ENCODE data around the gene MIPOL1. TPM values are rescaled to one million over a fixed set of nuclear protein-coding genes. Genes with fewer than 3 reads are reported as not detected.
A peak's percentile ranks its signal among the peaks of the same experiment; 100 is the strongest.

Gene MIPOL1
- total and polyA plus RNA-seq, 2 of the 13 experiments (the other 11 are each of a cell fraction or from before 2014, with no cell fraction given), result 8.6 to 34.2 TPM

DNA sequence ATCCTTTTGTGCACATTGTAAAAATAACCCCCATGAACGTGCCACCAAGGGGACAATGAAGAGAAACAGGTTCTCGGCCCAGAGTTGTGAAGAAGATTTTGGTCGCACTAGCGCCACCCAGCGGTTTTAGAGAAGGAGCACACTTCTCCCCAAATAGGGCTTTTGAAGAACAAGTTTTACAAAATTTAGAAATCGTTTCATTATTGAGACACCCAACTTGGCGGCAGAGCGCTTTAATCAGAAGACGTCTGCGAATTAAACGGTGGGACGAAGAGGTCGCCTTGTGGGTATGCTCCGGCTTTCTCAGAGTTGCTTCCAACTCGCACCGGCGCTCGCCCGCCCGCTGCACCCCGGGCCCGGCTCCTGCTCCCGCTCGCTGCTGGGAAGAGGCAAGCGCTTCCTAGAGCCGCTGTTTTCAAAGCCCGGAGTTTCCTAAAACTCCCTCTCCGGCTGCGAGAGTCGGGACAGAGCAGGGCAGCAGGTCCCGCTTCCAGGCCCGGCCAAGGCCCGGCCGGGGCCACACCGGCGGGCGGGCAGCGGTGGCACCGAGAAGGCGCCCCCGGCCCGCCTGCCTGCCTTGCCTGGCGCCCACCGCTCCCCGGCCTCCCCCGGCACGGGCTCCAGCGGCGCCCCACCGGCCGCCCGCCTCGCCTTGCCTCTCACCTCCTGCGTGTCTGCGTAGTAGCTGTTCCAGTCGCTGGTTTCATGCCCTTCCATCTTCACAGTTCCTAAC is 396.7 kb downstream of the MIPOL1 start (continued):
- TF ChIP-seq, protein P1, sequence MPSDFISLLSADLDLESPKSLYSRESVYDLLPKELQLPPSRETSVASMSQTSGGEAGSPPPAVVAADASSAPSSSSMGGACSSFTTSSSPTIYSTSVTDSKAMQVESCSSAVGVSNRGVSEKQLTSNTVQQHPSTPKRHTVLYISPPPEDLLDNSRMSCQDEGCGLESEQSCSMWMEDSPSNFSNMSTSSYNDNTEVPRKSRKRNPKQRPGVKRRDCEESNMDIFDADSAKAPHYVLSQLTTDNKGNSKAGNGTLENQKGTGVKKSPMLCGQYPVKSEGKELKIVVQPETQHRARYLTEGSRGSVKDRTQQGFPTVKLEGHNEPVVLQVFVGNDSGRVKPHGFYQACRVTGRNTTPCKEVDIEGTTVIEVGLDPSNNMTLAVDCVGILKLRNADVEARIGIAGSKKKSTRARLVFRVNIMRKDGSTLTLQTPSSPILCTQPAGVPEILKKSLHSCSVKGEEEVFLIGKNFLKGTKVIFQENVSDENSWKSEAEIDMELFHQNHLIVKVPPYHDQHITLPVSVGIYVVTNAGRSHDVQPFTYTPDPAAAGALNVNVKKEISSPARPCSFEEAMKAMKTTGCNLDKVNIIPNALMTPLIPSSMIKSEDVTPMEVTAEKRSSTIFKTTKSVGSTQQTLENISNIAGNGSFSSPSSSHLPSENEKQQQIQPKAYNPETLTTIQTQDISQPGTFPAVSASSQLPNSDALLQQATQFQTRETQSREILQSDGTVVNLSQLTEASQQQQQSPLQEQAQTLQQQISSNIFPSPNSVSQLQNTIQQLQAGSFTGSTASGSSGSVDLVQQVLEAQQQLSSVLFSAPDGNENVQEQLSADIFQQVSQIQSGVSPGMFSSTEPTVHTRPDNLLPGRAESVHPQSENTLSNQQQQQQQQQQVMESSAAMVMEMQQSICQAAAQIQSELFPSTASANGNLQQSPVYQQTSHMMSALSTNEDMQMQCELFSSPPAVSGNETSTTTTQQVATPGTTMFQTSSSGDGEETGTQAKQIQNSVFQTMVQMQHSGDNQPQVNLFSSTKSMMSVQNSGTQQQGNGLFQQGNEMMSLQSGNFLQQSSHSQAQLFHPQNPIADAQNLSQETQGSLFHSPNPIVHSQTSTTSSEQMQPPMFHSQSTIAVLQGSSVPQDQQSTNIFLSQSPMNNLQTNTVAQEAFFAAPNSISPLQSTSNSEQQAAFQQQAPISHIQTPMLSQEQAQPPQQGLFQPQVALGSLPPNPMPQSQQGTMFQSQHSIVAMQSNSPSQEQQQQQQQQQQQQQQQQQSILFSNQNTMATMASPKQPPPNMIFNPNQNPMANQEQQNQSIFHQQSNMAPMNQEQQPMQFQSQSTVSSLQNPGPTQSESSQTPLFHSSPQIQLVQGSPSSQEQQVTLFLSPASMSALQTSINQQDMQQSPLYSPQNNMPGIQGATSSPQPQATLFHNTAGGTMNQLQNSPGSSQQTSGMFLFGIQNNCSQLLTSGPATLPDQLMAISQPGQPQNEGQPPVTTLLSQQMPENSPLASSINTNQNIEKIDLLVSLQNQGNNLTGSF (CRISPR knock-in tag; IDR thresholded peaks at IDR 0.05), result peak; percentile 95
- TF ChIP-seq AGO1 (IDR thresholded peaks at IDR 0.05; ENCODE audit: low read depth, low read length, poor library complexity, severe bottlenecking) (no peak), SRSF9 (IDR thresholded peaks at IDR 0.05; ENCODE audit: borderline replicate concordance, insufficient read depth, low read depth, low read length, poor library complexity, severe bottlenecking) (no peak), ZSCAN12 (CRISPR knock-in tag; IDR thresholded peaks at IDR 0.05) (0 out of 2 replicates have a peak, but pooled peaks have one; percentile 18), SIN3B (IDR thresholded peaks at IDR 0.05; ENCODE audit: low read length) (0 out of 2 replicates have a peak, but pooled peaks have one; percentile 42), NFE2L1 (CRISPR knock-in tag; IDR thresholded peaks at IDR 0.05; ENCODE audit: borderline replicate concordance) (no peak), ZNF570 (CRISPR knock-in tag; IDR thresholded peaks at IDR 0.05; ENCODE audit: borderline replicate concordance) (no peak), DNMT1 (CRISPR knock-in tag; IDR thresholded peaks at IDR 0.05) (peak; percentile 80; the same call in 1 of the 2 replicates), STAG1 (CRISPR knock-in tag; IDR thresholded peaks at IDR 0.05) (peak; percentile 93), CBFB (CRISPR knock-in tag; IDR thresholded peaks at IDR 0.05) (no peak), ZSCAN22 (CRISPR knock-in tag; IDR thresholded peaks at IDR 0.05) (no peak), SRY (CRISPR knock-in tag; IDR thresholded peaks at IDR 0.05) (peak; percentile 65; the same call in 1 of the 2 replicates), KLF6 (CRISPR knock-in tag; IDR thresholded peaks at IDR 0.05) (peak; percentile 18), HHEX (CRISPR knock-in tag; IDR thresholded peaks at IDR 0.05) (no peak), ZNF616 (CRISPR knock-in tag; IDR thresholded peaks at IDR 0.05; ENCODE audit: low read depth) (no peak), SIN3A (IDR thresholded peaks at IDR 0.05; ENCODE audit: borderline replicate concordance, low read depth, low read length) (peak; percentile 68), ZNF737 (CRISPR knock-in tag; IDR thresholded peaks at IDR 0.05; ENCODE audit: borderline replicate concordance) (no peak)
- TF ChIP-seq, protein P2, sequence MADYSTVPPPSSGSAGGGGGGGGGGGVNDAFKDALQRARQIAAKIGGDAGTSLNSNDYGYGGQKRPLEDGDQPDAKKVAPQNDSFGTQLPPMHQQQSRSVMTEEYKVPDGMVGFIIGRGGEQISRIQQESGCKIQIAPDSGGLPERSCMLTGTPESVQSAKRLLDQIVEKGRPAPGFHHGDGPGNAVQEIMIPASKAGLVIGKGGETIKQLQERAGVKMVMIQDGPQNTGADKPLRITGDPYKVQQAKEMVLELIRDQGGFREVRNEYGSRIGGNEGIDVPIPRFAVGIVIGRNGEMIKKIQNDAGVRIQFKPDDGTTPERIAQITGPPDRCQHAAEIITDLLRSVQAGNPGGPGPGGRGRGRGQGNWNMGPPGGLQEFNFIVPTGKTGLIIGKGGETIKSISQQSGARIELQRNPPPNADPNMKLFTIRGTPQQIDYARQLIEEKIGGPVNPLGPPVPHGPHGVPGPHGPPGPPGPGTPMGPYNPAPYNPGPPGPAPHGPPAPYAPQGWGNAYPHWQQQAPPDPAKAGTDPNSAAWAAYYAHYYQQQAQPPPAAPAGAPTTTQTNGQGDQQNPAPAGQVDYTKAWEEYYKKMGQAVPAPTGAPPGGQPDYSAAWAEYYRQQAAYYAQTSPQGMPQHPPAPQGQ (CRISPR knock-in tag; IDR thresholded peaks at IDR 0.05; ENCODE audit: borderline replicate concordance), result no peak
- TF ChIP-seq, protein P3, sequence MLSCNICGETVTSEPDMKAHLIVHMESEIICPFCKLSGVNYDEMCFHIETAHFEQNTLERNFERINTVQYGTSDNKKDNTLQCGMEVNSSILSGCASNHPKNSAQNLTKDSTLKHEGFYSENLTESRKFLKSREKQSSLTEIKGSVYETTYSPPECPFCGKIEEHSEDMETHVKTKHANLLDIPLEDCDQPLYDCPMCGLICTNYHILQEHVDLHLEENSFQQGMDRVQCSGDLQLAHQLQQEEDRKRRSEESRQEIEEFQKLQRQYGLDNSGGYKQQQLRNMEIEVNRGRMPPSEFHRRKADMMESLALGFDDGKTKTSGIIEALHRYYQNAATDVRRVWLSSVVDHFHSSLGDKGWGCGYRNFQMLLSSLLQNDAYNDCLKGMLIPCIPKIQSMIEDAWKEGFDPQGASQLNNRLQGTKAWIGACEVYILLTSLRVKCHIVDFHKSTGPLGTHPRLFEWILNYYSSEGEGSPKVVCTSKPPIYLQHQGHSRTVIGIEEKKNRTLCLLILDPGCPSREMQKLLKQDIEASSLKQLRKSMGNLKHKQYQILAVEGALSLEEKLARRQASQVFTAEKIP (CRISPR knock-in tag; IDR thresholded peaks at IDR 0.05; ENCODE audit: borderline replicate concordance), result no peak
